ENCODE results near the gene ZER1.

Gene ZER1

GRCh38 chr9:128792978-128793686 lies 21.4 kb upstream of the ZER1 start:
- no peak overlapping the region for H3K18ac ChIP-seq (ENCODE audit: low read depth in 1 of 2, low read length in 2 of 2)
- WGBS: 90% methylated on average over 8 of the region's 8 CpGs
- no peak overlapping the region for H2BK15ac ChIP-seq (ENCODE audit: low read depth, poor library complexity, severe bottlenecking)

GRCh38 chr9:128792134-128792533 lies 20.4 kb upstream of the ZER1 start:
- Histone ChIP-seq H3K14ac (ENCODE audit: low read length in 2 of 2) (no peak overlapping the region), H2BK12ac (ENCODE audit: low read length in 2 of 2) (no peak overlapping the region), H3K27ac (ENCODE audit: low read length, poor library complexity, severe bottlenecking) (no peak overlapping the region), H3K4ac (ENCODE audit: low read depth in 1 of 2, low read length in 2 of 2) (no peak overlapping the region), H2AFZ (ENCODE audit: low read depth, low read length) (no peak overlapping the region), H2AK5ac (ENCODE audit: low read length, severe bottlenecking) (no peak overlapping the region), H4K8ac (ENCODE audit: low read length) (no peak overlapping the region), H3K4me3 (ENCODE audit: insufficient read depth in 1 of 2, low read depth in 1 of 2, low read length in 2 of 2) (no peak overlapping the region), H3K4me1 (ENCODE audit: control insufficient read depth, insufficient read depth, low read depth, low read length) (peaks cover 7% of the 10 kb centered on the region), H3K9ac (ENCODE audit: low read length) (no peak overlapping the region), H3K4me2 (ENCODE audit: low read length, poor library complexity, severe bottlenecking) (no peak overlapping the region), H3K18ac (ENCODE audit: low read depth in 1 of 2, low read length in 2 of 2) (no peak overlapping the region), H3K36me3 (ENCODE audit: control insufficient read depth in 1 of 2, insufficient read depth in 2 of 2, low read depth in 1 of 2, low read length in 2 of 2) (peaks cover 59 to 62% of the 10 kb centered on the region in 2 experiments), H2BK5ac (ENCODE audit: low read depth, low read length, poor library complexity, severe bottlenecking) (no peak overlapping the region), H3K23ac (ENCODE audit: low read length in 2 of 2) (no peak overlapping the region), H4K91ac (ENCODE audit: low read length) (no peak overlapping the region), H3K9me3 (ENCODE audit: control insufficient read depth, low read length) (no peaks in the 10 kb centered on the region), H3K27me3 (ENCODE audit: control insufficient read depth in 1 of 2, insufficient read depth in 1 of 2, low read length in 2 of 2) (no peaks in the 10 kb centered on the region), H2BK15ac (ENCODE audit: low read depth, poor library complexity, severe bottlenecking) (no peak overlapping the region), H3K79me1 (replicated peaks; ENCODE audit: low read length, poor library complexity, severe bottlenecking) (peaks cover 45% of the 10 kb centered on the region), H2BK120ac (ENCODE audit: low read depth, low read length) (no peak overlapping the region)
- 98% methylated on average over 9 of the region's 9 CpGs for WGBS
- no peak for DNase-seq

More at GRCh38 chr9:128792978-128793686, 21.4 kb upstream of the ZER1 start:
- DNase-seq: no peak
- Histone ChIP-seq H4K8ac (ENCODE audit: low read length) (no peak overlapping the region), H2BK12ac (ENCODE audit: low read length in 2 of 2) (no peak overlapping the region), H3K27ac (ENCODE audit: low read length, poor library complexity, severe bottlenecking) (no peak overlapping the region), H3K27me3 (ENCODE audit: control insufficient read depth in 1 of 2, insufficient read depth in 1 of 2, low read length in 2 of 2) (no peaks in the 10 kb centered on the region), H3K4me3 (ENCODE audit: insufficient read depth in 1 of 2, low read depth in 1 of 2, low read length in 2 of 2) (no peak overlapping the region), H3K4me2 (ENCODE audit: low read length, poor library complexity, severe bottlenecking) (no peak overlapping the region), H3K23ac (ENCODE audit: low read length in 2 of 2) (no peak overlapping the region), H2AFZ (ENCODE audit: low read depth, low read length) (no peak overlapping the region), H3K79me1 (replicated peaks; ENCODE audit: low read length, poor library complexity, severe bottlenecking) (peaks cover 48% of the 10 kb centered on the region), H4K91ac (ENCODE audit: low read length) (no peak overlapping the region), H2BK5ac (ENCODE audit: low read depth, low read length, poor library complexity, severe bottlenecking) (no peak overlapping the region), H3K36me3 (ENCODE audit: control insufficient read depth in 1 of 2, insufficient read depth in 2 of 2, low read depth in 1 of 2, low read length in 2 of 2) (peaks cover 69 to 72% of the 10 kb centered on the region in 2 experiments), H3K9ac (ENCODE audit: low read length) (no peak overlapping the region), H3K4me1 (ENCODE audit: control insufficient read depth, insufficient read depth, low read depth, low read length) (peaks cover 3% of the 10 kb centered on the region), H2AK5ac (ENCODE audit: low read length, severe bottlenecking) (no peak overlapping the region), H2BK120ac (ENCODE audit: low read depth, low read length) (no peak overlapping the region), H3K4ac (ENCODE audit: low read depth in 1 of 2, low read length in 2 of 2) (no peak overlapping the region), H3K9me3 (ENCODE audit: control insufficient read depth, low read length) (no peaks in the 10 kb centered on the region), H3K14ac (ENCODE audit: low read length in 2 of 2) (no peak overlapping the region)

DNA sequence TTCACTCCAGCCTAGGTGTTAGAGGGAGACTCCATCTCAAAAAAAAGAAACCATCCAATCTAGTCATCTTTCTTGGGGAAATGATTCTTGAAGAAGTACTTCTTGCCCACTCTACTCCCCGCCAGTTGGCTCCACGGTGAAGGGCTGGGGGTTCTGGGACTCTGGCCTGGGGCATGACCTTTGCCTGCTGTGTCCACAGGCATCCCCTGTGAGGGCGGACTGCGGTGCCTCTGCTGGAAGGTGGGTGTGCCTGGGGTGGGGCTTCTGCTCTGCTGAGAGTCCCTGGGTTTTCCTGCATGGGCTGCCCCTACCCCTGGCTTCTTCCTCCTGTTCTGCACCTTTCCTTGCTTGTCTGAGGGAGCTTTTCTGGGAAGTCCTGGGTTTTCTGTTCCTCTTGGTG lies 18.8 kb upstream of the ZER1 start:
- Histone ChIP-seq H3K4ac (ENCODE audit: low read depth in 1 of 2, low read length in 2 of 2) (no peak overlapping the region), H4K8ac (ENCODE audit: low read length) (no peak overlapping the region), H3K79me1 (replicated peaks; ENCODE audit: low read length, poor library complexity, severe bottlenecking) (peaks cover 42% of the 10 kb centered on the region), H3K36me3 (ENCODE audit: control insufficient read depth in 1 of 2, insufficient read depth in 2 of 2, low read depth in 1 of 2, low read length in 2 of 2) (peaks cover 52% of the 10 kb centered on the region in 2 experiments), H3K23ac (ENCODE audit: low read length in 2 of 2) (no peak overlapping the region), H3K9ac (ENCODE audit: low read length) (no peak overlapping the region), H3K4me3 (ENCODE audit: insufficient read depth in 1 of 2, low read depth in 1 of 2, low read length in 2 of 2) (no peak overlapping the region), H3K4me1 (ENCODE audit: control insufficient read depth, insufficient read depth, low read depth, low read length) (peaks cover 12% of the 10 kb centered on the region), H2BK5ac (ENCODE audit: low read depth, low read length, poor library complexity, severe bottlenecking) (no peak overlapping the region), H2AK5ac (ENCODE audit: low read length, severe bottlenecking) (no peak overlapping the region), H3K14ac (ENCODE audit: low read length in 2 of 2) (no peak overlapping the region), H3K18ac (ENCODE audit: low read depth in 1 of 2, low read length in 2 of 2) (no peak overlapping the region), H2BK120ac (ENCODE audit: low read depth, low read length) (no peak overlapping the region), H3K27ac (ENCODE audit: low read length, poor library complexity, severe bottlenecking) (no peak overlapping the region), H2BK15ac (ENCODE audit: low read depth, poor library complexity, severe bottlenecking) (no peak overlapping the region), H2BK12ac (ENCODE audit: low read length in 2 of 2) (no peak overlapping the region), H4K91ac (ENCODE audit: low read length) (no peak overlapping the region), H3K27me3 (ENCODE audit: control insufficient read depth in 1 of 2, insufficient read depth in 1 of 2, low read length in 2 of 2) (no peaks in the 10 kb centered on the region), H3K4me2 (ENCODE audit: low read length, poor library complexity, severe bottlenecking) (no peak overlapping the region), H3K9me3 (ENCODE audit: control insufficient read depth, low read length) (no peaks in the 10 kb centered on the region), H2AFZ (ENCODE audit: low read depth, low read length) (no peak overlapping the region)
- WGBS: 99% methylated on average over 4 of the region's 4 CpGs
- DNase-seq: no peak

DNA sequence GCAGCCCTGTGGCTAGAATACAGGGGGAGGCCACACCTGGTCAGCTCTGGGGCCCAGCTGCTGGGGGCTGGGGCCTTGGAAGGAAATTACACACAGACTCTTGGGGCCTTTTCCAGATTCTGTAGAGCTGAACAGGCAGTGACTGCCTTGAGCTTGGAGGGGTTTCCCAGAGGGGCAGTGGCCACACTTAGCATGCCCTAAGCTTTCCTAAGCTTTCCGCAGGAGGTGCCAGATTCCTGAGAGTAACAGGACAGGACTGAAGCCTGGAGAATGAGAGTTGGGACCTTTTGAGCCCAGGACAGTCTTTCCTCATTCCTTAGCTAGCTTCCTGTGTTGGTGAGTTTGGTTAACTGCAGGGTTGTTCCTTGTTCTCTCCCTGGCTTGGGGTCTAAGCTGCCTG lies 16.7 kb upstream of the ZER1 start:
- Histone ChIP-seq H2AFZ (ENCODE audit: low read depth, low read length) (no peak overlapping the region), H3K14ac (ENCODE audit: low read length in 2 of 2) (no peak overlapping the region), H3K4me3 (ENCODE audit: insufficient read depth in 1 of 2, low read depth in 1 of 2, low read length in 2 of 2) (peak overlapping the region in 1 of 2 experiments; percentile 98), H3K36me3 (ENCODE audit: control insufficient read depth in 1 of 2, insufficient read depth in 2 of 2, low read depth in 1 of 2, low read length in 2 of 2) (peaks cover 36 to 40% of the 10 kb centered on the region in 2 experiments), H3K4ac (ENCODE audit: low read depth in 1 of 2, low read length in 2 of 2) (no peak overlapping the region), H4K91ac (ENCODE audit: low read length) (no peak overlapping the region), H3K4me1 (ENCODE audit: control insufficient read depth, insufficient read depth, low read depth, low read length) (peaks cover 12% of the 10 kb centered on the region), H3K18ac (ENCODE audit: low read depth in 1 of 2, low read length in 2 of 2) (no peak overlapping the region), H3K23ac (ENCODE audit: low read length in 2 of 2) (no peak overlapping the region), H3K79me1 (replicated peaks; ENCODE audit: low read length, poor library complexity, severe bottlenecking) (peaks cover 34% of the 10 kb centered on the region), H2BK12ac (ENCODE audit: low read length in 2 of 2) (no peak overlapping the region), H2BK5ac (ENCODE audit: low read depth, low read length, poor library complexity, severe bottlenecking) (no peak overlapping the region), H3K4me2 (ENCODE audit: low read length, poor library complexity, severe bottlenecking) (peak overlapping the region; percentile 98), H3K9ac (ENCODE audit: low read length) (peak overlapping the region; percentile 94), H3K27me3 (ENCODE audit: control insufficient read depth in 1 of 2, insufficient read depth in 1 of 2, low read length in 2 of 2) (no peaks in the 10 kb centered on the region), H3K27ac (ENCODE audit: low read length, poor library complexity, severe bottlenecking) (no peak overlapping the region), H2BK120ac (ENCODE audit: low read depth, low read length) (no peak overlapping the region), H4K8ac (ENCODE audit: low read length) (no peak overlapping the region), H3K9me3 (ENCODE audit: control insufficient read depth, low read length) (no peaks in the 10 kb centered on the region), H2BK15ac (ENCODE audit: low read depth, poor library complexity, severe bottlenecking) (no peak overlapping the region), H2AK5ac (ENCODE audit: low read length, severe bottlenecking) (no peak overlapping the region)
- 100% methylated on average over 1 of the region's 1 CpG for WGBS
- DNase-seq: no peak

Measured in mesenchymal stem cell (in vitro differentiated cells and primary cell).